ENCODE results near the gene TGFBR3. TPM values are rescaled to one million over a fixed set of nuclear protein-coding genes. Genes with fewer than 3 reads are reported as not detected.

TGFBR3 gene
- total and polyA plus RNA-seq, 2 of the 4 experiments (the other 2 are of a cell fraction): 3.0 to 11.3 TPM

DNA sequence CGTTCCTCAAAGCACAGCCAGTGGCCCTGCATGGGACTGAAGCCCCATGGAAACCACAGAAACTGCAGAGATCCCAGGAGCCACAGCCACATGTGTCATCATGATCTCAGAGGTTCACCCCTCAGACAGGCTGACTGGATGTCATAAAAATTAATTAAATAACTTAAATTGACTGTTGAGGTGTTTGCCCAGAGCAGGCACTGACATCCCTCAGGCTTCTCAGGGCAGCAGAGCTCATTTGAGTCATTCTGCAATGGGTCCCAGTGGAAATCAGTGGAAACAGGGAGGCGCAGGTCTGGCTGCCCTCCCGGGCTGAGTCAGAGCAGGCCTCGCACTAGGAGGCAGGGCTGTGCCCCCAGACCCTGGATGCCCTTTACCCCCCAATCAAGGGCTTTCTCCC lies 250.2 kb downstream of the TGFBR3 start:
- Histone ChIP-seq H3K4me3 (ENCODE audit: insufficient read depth, low read depth, low read length) (no peak overlapping the region), H3K4ac (ENCODE audit: low read depth, low read length) (no peak overlapping the region), H4K20me1 (ENCODE audit: insufficient read depth, low read length) (no peaks in the 10 kb centered on the region), H3K9me1 (ENCODE audit: insufficient read depth, low read length) (no peaks in the 10 kb centered on the region), H3K79me1 (ENCODE audit: low read depth in 1 of 2, low read length in 2 of 2) (no peaks in the 10 kb centered on the region), H2AFZ (replicated peaks; ENCODE audit: low read length, poor library complexity) (no peak overlapping the region), H2BK20ac (ENCODE audit: low read depth, low read length) (no peak overlapping the region), H4K91ac (ENCODE audit: insufficient read depth, low read depth, low read length) (no peak overlapping the region), H2BK15ac (ENCODE audit: low read depth, low read length) (no peak overlapping the region), H4K8ac (ENCODE audit: low read depth in 2 of 2, low read length in 2 of 2) (no peak overlapping the region), H2BK5ac (ENCODE audit: low read depth, low read length, poor library complexity, severe bottlenecking) (no peak overlapping the region), H3K4me2 (ENCODE audit: low read depth, low read length) (no peak overlapping the region), H3K4me1 (ENCODE audit: control insufficient read depth, insufficient read depth, low read length) (no peaks in the 10 kb centered on the region), H2BK120ac (ENCODE audit: low read depth, low read length) (no peak overlapping the region), H3K18ac (ENCODE audit: low read depth, low read length) (no peak overlapping the region), H3K36me3 (ENCODE audit: control insufficient read depth, insufficient read depth, low read length) (no peaks in the 10 kb centered on the region), H2AK9ac (replicated peaks; ENCODE audit: low read depth, low read length, poor library complexity) (no peak overlapping the region), H3K14ac (replicated peaks; ENCODE audit: low read depth, low read length) (no peak overlapping the region), H3K9me3 (ENCODE audit: control insufficient read depth, insufficient read depth, low read length) (no peaks in the 10 kb centered on the region), H3K56ac (ENCODE audit: extremely low read depth, insufficient read depth, low read length) (no peak overlapping the region), H3K23ac (ENCODE audit: low read depth, low read length) (no peak overlapping the region), H3K9ac (ENCODE audit: low read depth, low read length) (no peak overlapping the region), H4K5ac (ENCODE audit: low read depth, low read length) (no peak overlapping the region), H3K27me3 (ENCODE audit: control insufficient read depth, insufficient read depth, low read length) (no peaks in the 10 kb centered on the region), H2AK5ac (ENCODE audit: low read depth, low read length) (peak overlapping the region; percentile 24; the same call in 1 of the 2 replicates), H3K27ac (ENCODE audit: insufficient read depth, low read length) (no peak overlapping the region)
- ChIA-PET CTCF (no interaction called here), POLR2A (ENCODE audit: unreplicated experiment) (no interaction called here)
- DNase-seq (no peak), ATAC-seq (ENCODE audit: low read depth) (no peak)
- TF ChIP-seq CEBPB (IDR thresholded peaks at IDR 0.05; ENCODE audit: low read depth, low read length) (no peak), POLR2A (IDR thresholded peaks at IDR 0.05; ENCODE audit: low read depth, low read length) (no peak), CHD1 (IDR thresholded peaks at IDR 0.05; ENCODE audit: low read depth, low read length) (no peak), SMC3 (IDR thresholded peaks at IDR 0.05; ENCODE audit: low read depth, low read length) (no peak), ELK1 (IDR thresholded peaks at IDR 0.05; ENCODE audit: borderline replicate concordance, low read depth, low read length) (no peak), RAD21 (IDR thresholded peaks at IDR 0.05; ENCODE audit: low read length) (no peak), MAZ (IDR thresholded peaks at IDR 0.05; ENCODE audit: borderline replicate concordance, low read depth, low read length) (no peak), MAFK (IDR thresholded peaks at IDR 0.05; ENCODE audit: low read depth, low read length) (no peak), RFX5 (IDR thresholded peaks at IDR 0.05; ENCODE audit: low read depth, low read length) (no peak)
- WGBS, 2 experiments (ENCODE audit: extremely low coverage in 2 of 2, insufficient read length in 1 of 2): no CpG with 5 or more reads among the region's 4 CpGs
- in situ Hi-C loops (cut with MboI; ENCODE audit: low sequenced_read_pairs): no loop called here
- dilution Hi-C loops (cut with HindIII; ENCODE audit: low sequenced_read_pairs, unreplicated experiment): no loop called here
- BruUV-seq (replicated peaks): no TSS peak
- intact Hi-C loops (cut with micrococcal nuclease): no loop called here
